Activated effector memory CD4-positive, alpha-beta T cell treated with anti-CD3 and anti-CD28 coated beads, Interleukin-2, amount 50 U/mL, for 16 hours (primary cell): ENCODE results near the gene ST8SIA5.

Experiments
- DNase-seq: peaks from one replicate; pipeline ENCODE4 v3.0.0-alpha.2; 2020

Gene ST8SIA5

DNA sequence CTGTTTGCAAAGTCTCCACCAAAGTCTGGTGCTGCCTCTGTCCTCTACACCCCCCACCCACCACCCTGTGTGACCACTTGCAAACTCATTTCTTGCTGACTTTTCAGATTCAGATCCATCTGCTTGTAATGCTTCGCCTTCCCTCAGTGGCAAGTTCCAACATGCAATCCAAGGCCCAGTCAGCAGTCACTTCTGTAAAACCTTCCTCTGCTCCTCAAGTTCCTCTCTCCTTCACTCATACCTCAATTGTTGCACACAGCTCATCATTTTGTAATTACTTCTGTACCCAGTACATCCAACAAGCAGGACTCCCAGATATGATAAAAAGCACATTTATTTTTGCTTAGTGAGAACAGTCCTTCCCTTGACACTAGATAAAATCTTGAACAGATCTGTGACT is 93.3 kb downstream of the ST8SIA5 start:
- DNase-seq = no peak

GRCh38 chr18:46660957-46661749 is 95.7 kb downstream of the ST8SIA5 start:
- no peak for DNase-seq

DNA sequence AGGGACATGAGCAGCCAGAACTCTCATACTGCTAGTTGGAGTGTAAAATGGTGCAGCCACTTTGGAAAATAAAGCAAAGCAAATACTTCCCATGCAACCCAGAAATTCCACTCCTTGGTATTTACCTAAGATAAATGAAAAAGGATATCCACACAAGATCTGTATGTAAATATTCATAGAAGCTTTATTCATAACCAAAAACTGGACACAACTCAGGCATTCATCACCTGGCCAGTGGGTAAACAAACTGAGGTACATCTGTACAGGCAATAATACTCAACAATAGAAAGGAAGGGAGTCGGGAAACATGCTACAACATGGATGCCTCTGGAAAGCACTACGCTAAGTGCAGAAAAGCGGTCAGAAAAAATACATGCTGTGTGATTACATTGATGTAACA is 97.4 kb downstream of the ST8SIA5 start:
- DNase-seq = no peak

- DNase-seq = no peak
These were observed 99.5 kb downstream of the ST8SIA5 start, which contains the start of gene LOXHD1 for GRCh38 chr18:46657115-46657955. LOXHD1 (minus strand) TSS chr18:46657220; CDS start chr18:46657033, 187 bp downstream.

DNA sequence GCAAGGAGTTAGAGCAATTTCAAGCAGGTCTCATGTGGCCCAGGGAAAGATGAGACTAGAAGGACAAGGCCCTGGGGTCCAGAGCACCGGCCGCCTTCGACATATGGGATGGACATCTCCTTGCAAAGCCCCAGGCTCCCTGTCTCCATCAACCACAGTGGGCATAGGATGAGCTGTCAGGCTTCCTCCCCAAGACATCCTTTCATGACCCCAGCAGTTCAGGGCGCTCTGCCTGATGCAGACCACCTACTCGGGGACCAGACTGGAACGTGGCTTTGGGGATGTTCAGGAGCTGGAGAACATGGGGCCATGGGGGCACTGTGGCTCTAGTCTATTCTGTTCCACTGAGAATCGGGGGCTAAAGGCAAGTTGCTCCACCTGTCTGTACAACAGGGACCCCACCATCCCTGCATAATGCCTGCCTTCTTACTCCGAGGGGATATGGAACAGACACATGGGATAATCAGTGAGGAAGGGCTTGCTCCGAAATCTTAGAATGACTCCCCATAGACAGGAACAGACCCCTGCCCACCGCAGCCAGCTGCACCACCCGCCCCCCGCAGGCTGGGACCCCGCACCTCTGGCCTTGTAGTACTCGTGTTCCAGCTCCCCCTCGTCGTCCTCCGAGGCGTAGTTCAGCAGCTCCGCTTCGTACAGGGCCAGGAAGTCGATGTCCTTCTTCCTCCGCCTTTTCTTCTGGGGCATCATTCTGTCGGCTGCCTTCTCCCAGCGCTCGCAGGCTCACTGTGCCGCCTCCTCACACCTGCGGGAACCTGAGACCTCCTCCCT is 100.3 kb downstream of the ST8SIA5 start:
- no peak for DNase-seq

DNA sequence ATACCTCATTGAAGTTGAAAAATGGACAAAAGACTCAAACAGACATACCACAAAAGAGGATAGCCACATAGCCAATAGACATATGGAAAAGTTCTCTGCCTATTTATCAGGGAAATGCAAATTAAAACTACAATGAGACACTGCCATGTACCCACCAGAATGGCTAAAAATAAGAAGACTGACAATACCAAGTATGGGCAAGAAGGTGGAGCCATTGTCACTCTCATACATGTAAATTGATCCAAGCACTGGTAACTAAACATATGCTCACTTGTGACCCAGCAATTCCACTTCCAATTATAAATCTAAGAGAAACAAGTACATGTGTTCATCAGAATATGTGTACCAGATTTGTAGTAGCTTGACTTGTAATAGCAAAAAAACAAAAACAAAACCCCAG is 104.5 kb downstream of the ST8SIA5 start:
- DNase-seq = no peak

- DNase-seq = no peak
These were observed 106.2 kb downstream of the ST8SIA5 start for GRCh38 chr18:46650681-46651080.

GRCh38 chr18:46649071-46649862 is 107.6 kb downstream of the ST8SIA5 start:
- DNase-seq = no peak

- DNase-seq = no peak
These were observed 110.4 kb downstream of the ST8SIA5 start for GRCh38 chr18:46646468-46646867.

DNA sequence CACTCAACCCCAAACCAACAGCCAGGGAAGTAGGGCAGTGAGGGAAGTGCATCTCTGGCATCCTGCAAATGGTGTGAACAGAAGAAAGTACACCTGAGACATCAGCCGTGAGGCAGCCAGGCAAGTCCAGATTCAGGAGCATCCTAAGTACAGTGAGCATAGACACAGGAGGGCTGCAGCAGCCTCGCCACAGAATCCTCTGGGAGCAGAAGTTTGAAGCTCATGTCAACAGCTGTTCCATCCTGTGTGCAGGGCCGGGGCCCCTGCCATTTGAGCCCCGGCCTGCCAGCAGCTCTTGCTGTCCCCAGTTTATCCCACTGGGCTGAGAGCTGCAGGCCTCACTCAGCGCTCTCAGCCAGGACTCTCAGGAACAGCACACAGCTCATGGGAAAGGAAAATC is 114.3 kb downstream of the ST8SIA5 start:
- no peak for DNase-seq

DNA sequence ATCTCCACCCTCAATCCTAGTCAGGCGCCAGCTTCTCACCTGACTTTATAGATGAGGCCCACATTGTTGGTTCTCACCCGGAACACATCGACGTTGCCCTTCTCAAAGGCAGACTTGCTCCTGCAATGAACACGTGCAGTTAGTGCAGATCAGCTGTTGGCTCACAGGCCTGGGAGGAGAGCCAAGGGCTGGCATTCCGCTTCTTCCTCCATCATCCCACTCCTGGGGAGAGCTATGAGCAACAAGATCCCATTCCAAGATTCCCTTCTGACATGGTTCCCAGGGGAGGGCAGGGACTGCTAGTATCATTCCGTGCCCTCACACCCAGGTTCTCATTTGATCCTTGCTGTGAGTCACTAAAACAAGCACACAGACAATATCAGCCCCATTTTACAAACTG is 114.9 kb downstream of the ST8SIA5 start:
- DNase-seq = no peak

GRCh38 chr18:46639386-46639785 is 117.5 kb downstream of the ST8SIA5 start:
- DNase-seq = no peak

DNA sequence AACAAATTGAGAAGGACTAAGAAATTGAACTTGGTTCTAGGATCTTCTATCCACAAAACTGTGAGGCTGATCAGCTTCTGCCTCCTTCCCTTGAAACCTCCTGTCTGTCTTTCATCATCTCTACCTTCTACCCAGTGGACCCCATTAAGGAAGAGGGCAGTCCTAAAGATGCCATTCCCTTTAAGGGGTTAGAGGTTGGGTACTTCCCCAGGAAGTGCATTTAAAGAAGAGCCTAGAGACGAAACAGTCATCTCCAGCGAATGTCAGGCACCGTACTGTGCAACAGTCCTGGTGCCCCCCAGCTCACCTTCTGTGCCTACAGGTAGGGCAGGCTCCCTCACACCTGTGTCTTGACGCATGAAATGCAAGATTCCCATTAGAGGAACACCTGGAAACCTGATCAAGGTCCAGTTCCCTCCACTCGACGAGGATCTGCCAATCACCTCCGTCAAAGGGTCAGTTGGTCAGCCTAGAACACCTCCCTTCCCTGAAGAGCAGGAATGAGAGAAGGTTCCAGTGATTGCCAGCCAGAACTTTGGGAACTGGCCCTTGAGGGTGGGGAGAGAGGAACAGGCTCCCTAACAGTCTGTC is 120.7 kb downstream of the ST8SIA5 start:
- no peak for DNase-seq

DNA sequence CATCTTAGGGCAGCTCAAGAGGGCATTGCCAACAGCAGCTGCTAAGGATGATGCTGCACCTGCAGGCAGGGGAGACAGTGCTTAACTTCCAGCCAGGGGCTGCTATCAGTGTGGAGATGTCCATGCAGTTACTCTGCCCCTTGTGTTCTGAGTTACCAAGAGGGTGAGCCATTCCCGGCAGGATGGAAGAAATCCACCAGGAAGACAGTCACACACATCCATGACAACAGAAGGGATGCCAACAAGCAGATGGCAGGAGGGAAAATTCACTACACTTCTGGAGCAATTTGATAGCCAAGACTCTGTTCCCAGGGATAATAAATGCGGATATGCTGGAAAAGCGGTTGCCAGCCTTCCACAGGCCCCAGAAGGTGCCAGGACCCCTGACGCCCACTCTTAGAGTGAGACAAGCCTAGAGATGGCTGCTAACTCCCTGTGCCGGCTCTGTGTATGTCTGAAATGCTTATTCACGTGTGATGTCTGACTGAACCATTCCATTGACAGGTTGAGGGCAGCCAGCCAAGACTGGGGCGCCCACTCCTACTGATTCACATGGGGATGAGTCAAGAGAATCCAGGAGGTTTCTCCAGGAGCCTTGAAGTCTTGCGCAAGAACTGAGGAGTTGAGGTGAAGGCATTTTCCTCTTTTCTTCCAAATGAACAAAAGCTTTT is 124.3 kb downstream of the ST8SIA5 start:
- peak; percentile 25 for DNase-seq

GRCh38 chr18:46630991-46631390 is 125.9 kb downstream of the ST8SIA5 start:
- DNase-seq = no peak

DNA sequence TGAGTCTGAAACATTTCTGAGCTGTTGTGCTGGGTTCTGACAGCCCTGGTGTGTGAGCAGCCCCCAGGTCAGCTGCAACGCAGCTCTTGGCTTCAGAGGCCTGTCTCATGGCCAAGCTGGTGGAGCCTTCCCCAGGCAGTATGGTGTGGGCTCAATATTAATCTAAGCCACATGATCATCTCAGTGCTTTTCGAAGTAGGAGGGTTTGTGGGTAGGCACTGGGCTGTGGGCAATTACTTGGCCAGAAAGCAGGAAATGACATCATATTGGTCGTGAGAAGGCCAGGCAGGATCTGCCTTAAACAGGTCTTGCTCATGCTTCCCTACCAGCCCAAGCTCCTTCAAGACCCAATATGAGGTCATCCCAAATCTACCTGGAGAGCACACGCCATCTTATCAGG is 126.7 kb downstream of the ST8SIA5 start:
- no peak for DNase-seq

- DNase-seq = no peak
These were observed 127.5 kb downstream of the ST8SIA5 start for GRCh38 chr18:46629361-46629760.

DNA sequence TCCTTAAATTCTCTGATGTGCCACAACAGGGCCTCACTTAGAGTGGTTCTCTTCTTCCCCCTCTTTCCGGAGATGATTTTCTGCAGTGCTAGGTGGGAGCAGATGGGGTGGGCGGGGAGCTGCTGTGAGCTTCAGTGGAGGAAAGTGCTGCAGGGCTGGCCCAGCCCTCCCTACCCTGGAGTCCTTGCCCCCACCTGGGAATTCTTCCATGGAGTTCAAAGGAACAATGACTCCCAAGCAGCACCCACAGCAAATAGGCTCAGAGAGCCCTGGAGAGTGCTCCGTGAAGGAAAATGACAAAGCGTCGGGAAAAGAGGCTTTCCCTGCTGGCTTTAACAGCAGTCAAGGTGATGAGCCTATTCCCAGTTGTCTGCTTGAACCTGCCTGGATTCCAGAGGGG is 128.6 kb downstream of the ST8SIA5 start:
- DNase-seq = no peak

GRCh38 chr18:46627136-46627535 is 129.7 kb downstream of the ST8SIA5 start:
- no peak for DNase-seq

GRCh38 chr18:46625069-46625468 is 131.8 kb downstream of the ST8SIA5 start:
- no peak for DNase-seq

DNA sequence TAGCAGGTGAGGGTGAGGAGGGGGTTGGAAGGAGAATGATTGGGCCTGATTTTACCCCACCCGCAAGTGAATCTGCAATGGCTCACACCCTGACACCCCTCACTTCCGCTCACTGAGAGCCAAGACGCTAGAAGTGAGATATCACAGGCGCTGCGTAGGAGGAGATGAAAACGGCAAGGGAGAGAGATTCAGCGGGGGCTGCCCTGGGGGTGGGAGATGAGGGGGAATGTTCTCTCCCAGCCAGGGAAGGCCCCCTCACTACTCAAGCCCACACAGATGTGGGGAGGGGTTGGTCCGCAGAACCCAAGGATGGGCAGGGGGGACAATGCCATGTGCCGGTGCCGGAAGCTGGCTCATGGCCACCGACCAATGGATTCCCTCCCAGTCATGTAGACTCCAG is 132.7 kb downstream of the ST8SIA5 start:
- no peak for DNase-seq
